ENCODE data around the gene HOXA4. TPM values are rescaled to one million over a fixed set of nuclear protein-coding genes. Genes with fewer than 3 reads are reported as not detected.

Gene HOXA4
- total RNA-seq, 1 donor from 2014 or later = 0.40 TPM

- TF ChIP-seq, protein P1, sequence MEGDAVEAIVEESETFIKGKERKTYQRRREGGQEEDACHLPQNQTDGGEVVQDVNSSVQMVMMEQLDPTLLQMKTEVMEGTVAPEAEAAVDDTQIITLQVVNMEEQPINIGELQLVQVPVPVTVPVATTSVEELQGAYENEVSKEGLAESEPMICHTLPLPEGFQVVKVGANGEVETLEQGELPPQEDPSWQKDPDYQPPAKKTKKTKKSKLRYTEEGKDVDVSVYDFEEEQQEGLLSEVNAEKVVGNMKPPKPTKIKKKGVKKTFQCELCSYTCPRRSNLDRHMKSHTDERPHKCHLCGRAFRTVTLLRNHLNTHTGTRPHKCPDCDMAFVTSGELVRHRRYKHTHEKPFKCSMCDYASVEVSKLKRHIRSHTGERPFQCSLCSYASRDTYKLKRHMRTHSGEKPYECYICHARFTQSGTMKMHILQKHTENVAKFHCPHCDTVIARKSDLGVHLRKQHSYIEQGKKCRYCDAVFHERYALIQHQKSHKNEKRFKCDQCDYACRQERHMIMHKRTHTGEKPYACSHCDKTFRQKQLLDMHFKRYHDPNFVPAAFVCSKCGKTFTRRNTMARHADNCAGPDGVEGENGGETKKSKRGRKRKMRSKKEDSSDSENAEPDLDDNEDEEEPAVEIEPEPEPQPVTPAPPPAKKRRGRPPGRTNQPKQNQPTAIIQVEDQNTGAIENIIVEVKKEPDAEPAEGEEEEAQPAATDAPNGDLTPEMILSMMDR (IDR thresholded peaks at IDR 0.05) = no peak
- CTCF ChIA-PET = interaction anchor here (1.6 to 4.5 kb wide), 4 partner anchors 9 to 298 kb away, joined by 3 to 32 read pairs (median 8); no protein-coding TSS in a partner anchor
- Mint-ChIP-seq H3K27me3 (peaks cover 72% of the 10 kb centered on the region), H3K36me3 (ENCODE audit: low read depth) (no peaks in the 10 kb centered on the region), H3K9me3 (no peaks in the 10 kb centered on the region), H3K27ac (peak within 1 kb of the TSS; percentile 12), H3K4me1 (peaks cover 49% of the 10 kb centered on the region), H3K4me3 (peak within 1 kb of the TSS; percentile 80)
- DNase-seq (no peak), ATAC-seq (ENCODE audit: low read depth) (no peak)
- POLR2A ChIA-PET = interaction anchor here (1.7 kb wide), 1 partner anchor 9 kb away, joined by 6 read pairs; no protein-coding TSS in a partner anchor
- intact Hi-C loops (cut with micrococcal nuclease) = loop anchor here (1.0 to 2.0 kb wide), 5 partner anchors 21 to 288 kb away; partner anchors contain the start of genes HOXA4 and SKAP2
Observed at GRCh38 chr7:27151931-27152815, 21.6 kb upstream of the HOXA4 start, which contains the start of gene HOXA3. Gene HOXA3, minus strand, starts transcription at chr7:27152583. Its CDS starts 41,943 bp downstream, at chr7:27110640.

- TF ChIP-seq, protein P1 (IDR thresholded peaks at IDR 0.05) = no peak
- DNase-seq (no peak), ATAC-seq (ENCODE audit: low read depth) (no peak)
- peak overlapping the region; percentile 12 for H3K27ac Mint-ChIP-seq
- H3K9me3 Mint-ChIP-seq = no peaks in the 10 kb centered on the region
- no peaks in the 10 kb centered on the region for H3K36me3 Mint-ChIP-seq (ENCODE audit: low read depth)
- peaks cover 49% of the 10 kb centered on the region for H3K4me1 Mint-ChIP-seq
- POLR2A ChIA-PET = interaction anchor here (0.7 to 1.7 kb wide), 2 partner anchors 9 to 1061 kb away, joined by 3 to 6 read pairs; no protein-coding TSS in a partner anchor
- CTCF ChIA-PET = interaction anchor here (1.0 to 4.5 kb wide), 9 partner anchors 8 to 464 kb away, joined by 3 to 32 read pairs (median 6); partner anchors contain the start of gene HOXA1
- peaks cover 74% of the 10 kb centered on the region for H3K27me3 Mint-ChIP-seq
- intact Hi-C loops (cut with micrococcal nuclease) = loop anchor here (1.0 to 2.0 kb wide), 5 partner anchors 21 to 287 kb away; partner anchors contain the start of genes HOXA4 and SKAP2
- H3K4me3 Mint-ChIP-seq = peak overlapping the region; percentile 80
Observed at GRCh38 chr7:27151341-27151930, 20.9 kb upstream of the HOXA4 start.

GRCh38 chr7:27150568-27151340, 20.2 kb upstream of the HOXA4 start:
- Mint-ChIP-seq H3K36me3 (ENCODE audit: low read depth) (no peaks in the 10 kb centered on the region), H3K27me3 (peaks cover 76% of the 10 kb centered on the region), H3K9me3 (no peaks in the 10 kb centered on the region), H3K4me3 (peak overlapping the region; percentile 80), H3K4me1 (peaks cover 48% of the 10 kb centered on the region), H3K27ac (peak overlapping the region; percentile 12)
- peak; percentile 69 for DNase-seq
- intact Hi-C loops (cut with micrococcal nuclease) = loop anchor here (1.0 to 2.0 kb wide), 6 partner anchors 11 to 286 kb away; partner anchors contain the start of genes HOXA4 and SKAP2
- ChIA-PET POLR2A (interaction anchor here (0.7 to 1.7 kb wide), 2 partner anchors 10 to 1060 kb away, joined by 3 to 6 read pairs; no protein-coding TSS in a partner anchor), CTCF (interaction anchor here (0.8 to 4.5 kb wide), 16 partner anchors 9 to 781 kb away, joined by 3 to 32 read pairs (median 5); partner anchors contain the start of gene HOXA1)
- TF ChIP-seq, protein P1 (IDR thresholded peaks at IDR 0.05) = peak; percentile 71
- peak; percentile 91 for ATAC-seq (ENCODE audit: low read depth)

DNA sequence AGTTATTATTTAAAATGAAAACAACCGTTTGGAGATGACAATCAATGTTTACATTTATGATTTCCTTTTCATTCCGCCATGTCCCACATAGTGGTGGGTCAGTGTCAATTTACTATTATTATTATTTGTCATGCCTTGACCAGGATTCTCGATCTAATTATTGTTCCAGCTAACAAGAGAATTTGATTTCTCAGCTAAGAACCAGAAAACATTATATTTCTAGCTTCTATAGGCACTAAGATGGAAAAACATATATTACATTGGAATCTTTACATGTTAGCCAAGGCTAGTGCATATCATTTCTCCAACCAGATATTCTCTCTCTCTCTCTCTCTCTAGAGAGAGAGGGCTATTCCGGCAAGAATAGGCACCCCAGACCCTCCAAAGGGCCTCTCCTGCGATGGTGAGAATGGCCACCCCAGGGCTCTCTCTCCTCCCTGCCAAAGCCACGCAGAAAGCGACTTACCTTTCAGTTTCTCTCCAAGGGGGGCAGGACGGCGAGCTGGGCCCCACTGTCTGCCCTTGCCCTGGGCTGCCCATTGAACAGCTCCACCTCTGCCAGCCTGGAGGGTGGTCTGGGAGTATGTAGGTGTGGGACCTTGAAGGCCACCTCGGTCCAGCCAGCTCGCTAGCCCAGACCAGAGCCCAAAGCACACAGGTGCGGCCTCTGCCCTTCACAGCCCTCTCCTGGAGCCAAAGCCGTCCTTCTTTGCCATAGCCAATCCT, 19.4 kb upstream of the HOXA4 start:
- CTCF ChIA-PET = interaction anchor here (0.8 to 4.5 kb wide), 16 partner anchors 9 to 780 kb away, joined by 3 to 32 read pairs (median 5); partner anchors contain the start of gene HOXA1
- H3K27ac Mint-ChIP-seq = no peak overlapping the region
- POLR2A ChIA-PET = interaction anchor here (1.7 kb wide), 1 partner anchor 11 kb away, joined by 6 read pairs; no protein-coding TSS in a partner anchor
- TF ChIP-seq, protein P1 (IDR thresholded peaks at IDR 0.05) = no peak
- DNase-seq = no peak
- peaks cover 73% of the 10 kb centered on the region for H3K27me3 Mint-ChIP-seq
- H3K4me3 Mint-ChIP-seq = peak overlapping the region; percentile 80
- peaks cover 43% of the 10 kb centered on the region for H3K4me1 Mint-ChIP-seq
- no peaks in the 10 kb centered on the region for H3K9me3 Mint-ChIP-seq
- ATAC-seq (ENCODE audit: low read depth) = no peak
- intact Hi-C loops (cut with micrococcal nuclease) = loop anchor here (1.0 to 2.0 kb wide), 4 partner anchors 11 to 53 kb away; partner anchors contain the start of gene HOXA4
- H3K36me3 Mint-ChIP-seq (ENCODE audit: low read depth) = no peaks in the 10 kb centered on the region

Data from activated B cell treated with CpG ODN at 0.5 μM for 24 hours (primary cell).